Endothelial cell of umbilical vein (primary cell): Measurements from ENCODE around the gene GPR68. TPM values are rescaled to one million over a fixed set of nuclear protein-coding genes. Genes with fewer than 3 reads are reported as not detected.

Experiments used
- BruUV-seq: library from RNA; stranded (reverse); fragments of 400-500 nt; replicated peaks from 2 replicates; lab custom pipeline; 2021; lab: Mats Ljungman, UMichigan
- CTCF ChIA-PET: fragments of 300-600, 350-600 bp; sonication (Branson Sonifier 250); formaldehyde crosslinking; loops from one replicate; lab custom pipeline; 2021; ENCODE audit warnings: antibody characterized with exemption, inconsistent platforms; lab: Charles Lee
- POLR2A ChIA-PET: fragments of 300-600, 350-600 bp; sonication (Branson Sonifier 250); formaldehyde crosslinking; loops from one replicate; lab custom pipeline; 2021; ENCODE audit warnings: antibody characterized with exemption, inconsistent platforms; lab: Charles Lee
- DNase-seq: peaks from one replicate; pipeline ENCODE4 v3.0.0-alpha.2; 2011; ENCODE audit warnings: low read depth, low spot score
- FAIRE-seq: peaks from 2 replicates; lab custom pipeline; 2011; peaks lifted over from hg19 to GRCh38; lab: Jason Lieb, UNC
- H2AFZ ChIP-seq: 2 replicates; pipeline ENCODE4 v1.6.0; 2012; ENCODE audit warnings: low read depth, low read length, control low read depth, inconsistent platforms
- H3K27ac ChIP-seq: 2 replicates; pipeline ENCODE4 v1.5.1; 2011; ENCODE audit warnings: low read depth, mild to moderate bottlenecking, control low read depth, low read length, moderate library complexity; ENCODE audit not compliant: insufficient read depth
- H3K27me3 ChIP-seq, 2 experiments: 2 replicates each; pipeline versions ENCODE4 v1.6.0 to v1.6.1; 2011; ENCODE audit warnings: low read length in 2 of 2, mixed read lengths in 1 of 2; ENCODE audit not compliant: control insufficient read depth in 2 of 2, insufficient read depth in 2 of 2
- H3K36me3 ChIP-seq, 2 experiments: 2 replicates in 1 of 2; 3 replicates in 1 of 2; pipeline ENCODE4 v1.5.1; 2011; ENCODE audit warnings: low read length in 2 of 2, mild to moderate bottlenecking in 1 of 2, moderate library complexity in 1 of 2; ENCODE audit not compliant: control insufficient read depth in 2 of 2, insufficient read depth in 2 of 2; ENCODE audit errors: extremely low read depth in 1 of 2
- H3K4me1 ChIP-seq: 3 replicates; pipeline ENCODE4 v1.5.1; 2011; ENCODE audit warnings: mild to moderate bottlenecking, low read length; ENCODE audit not compliant: control insufficient read depth, insufficient read depth; ENCODE audit errors: extremely low read depth
- H3K4me2 ChIP-seq: 2 replicates; pipeline ENCODE4 v1.6.1; 2011; ENCODE audit warnings: low read length, control low read depth, mixed read lengths; ENCODE audit not compliant: insufficient read depth
- H3K4me3 ChIP-seq, 3 experiments: fragments of 200-600 bp in 1 of 3; sonication (generic), shearing (Covaris generic) in 1 of 3; replicated peaks in 1 of 3; 2 replicates each; pipeline ENCODE4 v1.5.1; 2011 to 2016; ENCODE audit warnings: control low read depth in 3 of 3, low read length in 3 of 3, mild to moderate bottlenecking in 2 of 3, inconsistent platforms in 1 of 3, low read depth in 1 of 3, moderate library complexity in 1 of 3; ENCODE audit not compliant: insufficient read depth in 1 of 3
- H3K79me2 ChIP-seq: 2 replicates; pipeline ENCODE4 v1.6.0; 2012; ENCODE audit warnings: low read length, inconsistent platforms; ENCODE audit not compliant: control insufficient read depth, insufficient read depth
- H3K9ac ChIP-seq: replicated peaks from 2 replicates; pipeline ENCODE3; 2011; ENCODE audit warnings: low read length, control low read depth; ENCODE audit not compliant: insufficient read depth; ENCODE audit errors: extremely low read depth
- H3K9me1 ChIP-seq: replicated peaks from 3 replicates; pipeline ENCODE4 v1.6.0; 2011; ENCODE audit warnings: mild to moderate bottlenecking, low read length; ENCODE audit not compliant: control insufficient read depth, insufficient read depth; ENCODE audit errors: extremely low read depth
- H3K9me3 ChIP-seq: replicated peaks from 2 replicates; pipeline ENCODE4 v1.5.1; 2012; ENCODE audit warnings: low read length, inconsistent platforms; ENCODE audit not compliant: control insufficient read depth, insufficient read depth
- H4K20me1 ChIP-seq: replicated peaks from 2 replicates; pipeline ENCODE3; 2011; ENCODE audit warnings: mild to moderate bottlenecking, low read length; ENCODE audit not compliant: control insufficient read depth, insufficient read depth; ENCODE audit errors: extremely low read depth
- EZH2 ChIP-seq: IDR thresholded peaks from 2 replicates; pipeline ENCODE4 v1.6.1; 2012; ENCODE audit warnings: borderline replicate concordance, low read depth, mild to moderate bottlenecking, moderate library complexity, low read length, inconsistent platforms; ENCODE audit not compliant: severe bottlenecking
- FOS ChIP-seq: IDR thresholded peaks from 2 replicates; pipeline ENCODE4 v1.6.1; 2011; ENCODE audit warnings: mild to moderate bottlenecking, low read length, moderate library complexity, borderline replicate concordance; ENCODE audit not compliant: insufficient read depth
- GATA2 ChIP-seq: IDR thresholded peaks from 2 replicates; pipeline ENCODE4 v1.7.0; 2011; ENCODE audit warnings: low read depth, mild to moderate bottlenecking, moderate library complexity, mixed read lengths, low read length; ENCODE audit not compliant: insufficient read length, insufficient read depth
- JUN ChIP-seq: IDR thresholded peaks from 2 replicates; pipeline ENCODE4 v1.6.1; 2011; ENCODE audit warnings: borderline replicate concordance, low read depth; ENCODE audit not compliant: insufficient read length, insufficient read depth
- MYC ChIP-seq: IDR thresholded peaks from one replicate; pipeline ENCODE4 v1.6.1; 2011; ENCODE audit warnings: mild to moderate bottlenecking, low read depth, low read length
- POLR2A ChIP-seq: IDR thresholded peaks from 2 replicates; pipeline ENCODE4 v1.6.1; 2012; ENCODE audit warnings: low read depth, mild to moderate bottlenecking, control low read depth, low read length
- POLR2AphosphoS5 ChIP-seq: IDR thresholded peaks from 2 replicates; pipeline ENCODE4 v1.6.1; 2012; ENCODE audit warnings: low read depth, mild to moderate bottlenecking, control low read depth, low read length, moderate library complexity; ENCODE audit not compliant: insufficient read depth
- dilution Hi-C: fragments of 300-500 bp; cut with MboI; formaldehyde crosslinking; loops from one replicate; pipeline ENCODE4 v1.15.0; 2019; ENCODE audit warnings: low sequenced_read_pairs; ENCODE audit not compliant: extremely low pct_ligation_motif_present
- intact Hi-C: fragments of 100-400 bp; cut with micrococcal nuclease; formaldehyde crosslinking; loops from one replicate; pipeline ENCODE4 v1.10.0; 2022
- polyA plus RNA-seq, 4 experiments: library from polyadenylated mRNA; depleted of rRNA in 3 of 4; stranded (reverse) in 3 of 4; unstranded in 1 of 4; fragments of >200 nt; gene quantifications; 2 replicates each; pipeline versions ENCODE4 v1.2.1 to v1.2.3, GENCODE V29; 2011 to 2012; ENCODE audit warnings: missing spikeins in 1 of 4
- total RNA-seq: library from RNA; stranded (reverse); gene quantifications from 2 replicates; pipeline ENCODE4 v1.2.3, GENCODE V29; 2021
- TF ChIP-seq, protein P1 (sequence below): IDR thresholded peaks from 2 replicates; pipeline ENCODE4 v1.6.1; 2011; ENCODE audit not compliant: insufficient read depth, insufficient read length
- TF ChIP-seq, protein P2 (sequence below), 2 donors: IDR thresholded peaks; 1 replicate in 1 of 2; 2 replicates in 1 of 2; pipeline ENCODE4 v1.5.1; 2011; ENCODE audit warnings: low read length in 2 of 2, mild to moderate bottlenecking in 2 of 2, moderate library complexity in 2 of 2, control low read depth in 1 of 2, inconsistent platforms in 1 of 2, low read depth in 1 of 2; ENCODE audit not compliant: insufficient read depth in 1 of 2; ENCODE audit errors: extremely low read depth in 1 of 2

GPR68 gene
- total and polyA plus RNA-seq, 2 donors (not counting 3 experiments of a cell fraction or from before 2014, with no cell fraction given): 0.24 to 0.36 TPM

DNA sequence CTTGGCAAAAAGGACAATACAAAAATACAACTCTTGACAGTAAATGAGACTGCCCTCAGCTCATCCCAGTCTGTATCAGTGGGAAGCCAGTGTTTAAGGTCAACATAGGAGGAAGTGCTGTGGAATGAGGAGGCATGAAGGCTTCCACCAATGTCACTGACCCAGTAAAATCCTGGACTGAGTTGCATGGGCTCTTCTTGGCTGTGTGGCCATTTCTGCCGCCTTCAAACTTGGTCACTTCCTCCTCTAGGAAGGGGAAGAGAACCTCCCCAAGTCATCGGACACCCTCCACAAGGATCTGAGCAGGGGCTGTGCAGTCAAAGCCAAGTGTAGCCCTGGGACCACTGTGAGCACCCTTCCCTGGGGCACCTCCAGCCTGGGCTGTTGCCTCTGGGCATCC is 11.9 kb downstream of the GPR68 start:
- no peak for FAIRE-seq
- dilution Hi-C loops: no loop called here

More for the DNA sequence above, 11.9 kb downstream of the GPR68 start:
- Histone ChIP-seq H3K4me2 (no peak overlapping the region), H3K4me1 (peaks cover 9% of the 10 kb centered on the region), H3K27me3 (no peaks in the 10 kb centered on the region), H3K9ac (no peak overlapping the region), H3K36me3 (no peaks in the 10 kb centered on the region), H3K9me3 (no peaks in the 10 kb centered on the region), H3K27ac (no peak overlapping the region), H3K4me3 (no peak overlapping the region), H3K9me1 (no peaks in the 10 kb centered on the region), H3K79me2 (no peaks in the 10 kb centered on the region), H4K20me1 (no peaks in the 10 kb centered on the region), H2AFZ (no peak overlapping the region)
- intact Hi-C loops: no loop called here
- no peak for DNase-seq
- ChIA-PET POLR2A (interaction anchor here (0.8 kb wide), 1 partner anchor 863 kb away, joined by 15 read pairs; no protein-coding TSS in a partner anchor), CTCF (interaction anchor here (1.8 kb wide), 1 partner anchor 55 kb away, joined by 5 read pairs; no protein-coding TSS in a partner anchor)
- BruUV-seq: no TSS peak
- TF ChIP-seq FOS (no peak), POLR2A (no peak), POLR2AphosphoS5 (no peak), MYC (no peak), EZH2 (no peak), JUN (no peak), GATA2 (no peak)
- TF ChIP-seq, protein P1, sequence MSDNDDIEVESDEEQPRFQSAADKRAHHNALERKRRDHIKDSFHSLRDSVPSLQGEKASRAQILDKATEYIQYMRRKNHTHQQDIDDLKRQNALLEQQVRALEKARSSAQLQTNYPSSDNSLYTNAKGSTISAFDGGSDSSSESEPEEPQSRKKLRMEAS: no peak
- TF ChIP-seq, protein P2, sequence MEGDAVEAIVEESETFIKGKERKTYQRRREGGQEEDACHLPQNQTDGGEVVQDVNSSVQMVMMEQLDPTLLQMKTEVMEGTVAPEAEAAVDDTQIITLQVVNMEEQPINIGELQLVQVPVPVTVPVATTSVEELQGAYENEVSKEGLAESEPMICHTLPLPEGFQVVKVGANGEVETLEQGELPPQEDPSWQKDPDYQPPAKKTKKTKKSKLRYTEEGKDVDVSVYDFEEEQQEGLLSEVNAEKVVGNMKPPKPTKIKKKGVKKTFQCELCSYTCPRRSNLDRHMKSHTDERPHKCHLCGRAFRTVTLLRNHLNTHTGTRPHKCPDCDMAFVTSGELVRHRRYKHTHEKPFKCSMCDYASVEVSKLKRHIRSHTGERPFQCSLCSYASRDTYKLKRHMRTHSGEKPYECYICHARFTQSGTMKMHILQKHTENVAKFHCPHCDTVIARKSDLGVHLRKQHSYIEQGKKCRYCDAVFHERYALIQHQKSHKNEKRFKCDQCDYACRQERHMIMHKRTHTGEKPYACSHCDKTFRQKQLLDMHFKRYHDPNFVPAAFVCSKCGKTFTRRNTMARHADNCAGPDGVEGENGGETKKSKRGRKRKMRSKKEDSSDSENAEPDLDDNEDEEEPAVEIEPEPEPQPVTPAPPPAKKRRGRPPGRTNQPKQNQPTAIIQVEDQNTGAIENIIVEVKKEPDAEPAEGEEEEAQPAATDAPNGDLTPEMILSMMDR (IDR thresholded peaks at IDR 0.05; ENCODE audit: extremely low read depth in 1 of 2, insufficient read depth in 1 of 2, low read depth in 1 of 2, low read length in 2 of 2): no peak
